Neural progenitor cell (in vitro differentiated cells): ENCODE measurements around the gene AARSD1. TPM values are rescaled to one million over a fixed set of nuclear protein-coding genes. Genes with fewer than 3 reads are reported as not detected.
A peak's percentile ranks its signal among the peaks of the same experiment; 100 is the strongest.

Source experiments
- DNase-seq: peaks from one replicate; pipeline ENCODE4 v3.0.0-alpha.2; 2016; ENCODE audit warnings: low spot score
- H2AFZ ChIP-seq: fragments of 200-600 bp; sonication (generic); replicated peaks from 2 replicates; pipeline ENCODE4 v1.6.1; 2016; ENCODE audit warnings: antibody characterized with exemption
- H3F3A ChIP-seq: fragments of 200-600 bp; sonication (generic); 2 replicates; pipeline ENCODE4 v1.6.1; 2016; ENCODE audit warnings: antibody characterized with exemption, low read depth
- H3K27ac ChIP-seq: fragments of 200-600 bp; sonication (generic); 2 replicates; pipeline ENCODE4 v1.5.1; 2016; ENCODE audit warnings: mild to moderate bottlenecking
- H3K27me3 ChIP-seq: fragments of 200-600 bp; sonication (generic); 2 replicates; pipeline ENCODE4 v1.6.1; 2016; ENCODE audit warnings: mild to moderate bottlenecking, moderate library complexity
- H3K36me3 ChIP-seq: fragments of 200-600 bp; sonication (generic); 2 replicates; pipeline ENCODE4 v1.5.1; 2016
- H3K4me1 ChIP-seq: fragments of 200-600 bp; sonication (generic); 2 replicates; pipeline ENCODE4 v1.6.1; 2016; ENCODE audit warnings: mixed run types
- H3K4me2 ChIP-seq: fragments of 200-600 bp; sonication (generic); 2 replicates; pipeline ENCODE4 v1.6.1; 2016
- H3K4me3 ChIP-seq: fragments of 200-600 bp; sonication (generic); 2 replicates; pipeline ENCODE4 v1.5.1; 2016
- H3K79me2 ChIP-seq: fragments of 200-600 bp; sonication (generic); 2 replicates; pipeline ENCODE4 v1.6.1; 2016; ENCODE audit warnings: low read depth
- H3K9ac ChIP-seq: fragments of 200-600 bp; sonication (generic); 2 replicates; pipeline ENCODE4 v1.6.1; 2016
- H3K9me3 ChIP-seq: fragments of 200-600 bp; sonication (generic); 2 replicates; pipeline ENCODE4 v1.5.1; 2016; ENCODE audit warnings: low read depth
- H4K20me1 ChIP-seq: fragments of 200-600 bp; sonication (generic); 2 replicates; pipeline ENCODE4 v1.6.1; 2016; ENCODE audit warnings: low read depth
- H3K27ac Mint-ChIP-seq: 3 replicates; pipeline ENCODE4 v1.8.0; 2021; ENCODE audit warnings: mixed read lengths
- H3K27me3 Mint-ChIP-seq: 2 replicates; pipeline ENCODE4 v1.8.0; 2022; ENCODE audit warnings: low read depth, mild to moderate bottlenecking, inconsistent platforms, moderate library complexity, mixed read lengths; ENCODE audit not compliant: insufficient read depth
- H3K36me3 Mint-ChIP-seq: 3 replicates; pipeline ENCODE4 v1.8.0; 2021; ENCODE audit warnings: mixed read lengths
- H3K4me1 Mint-ChIP-seq: 3 replicates; pipeline ENCODE4 v1.8.0; 2021; ENCODE audit warnings: mixed read lengths
- H3K4me3 Mint-ChIP-seq: 3 replicates; pipeline ENCODE4 v1.8.0; 2021; ENCODE audit warnings: mild to moderate bottlenecking, moderate library complexity, mixed read lengths
- H3K9me3 Mint-ChIP-seq: 3 replicates; pipeline ENCODE4 v1.8.0; 2020; ENCODE audit warnings: mixed read lengths
- CTCF ChIP-seq: fragments of 200-600 bp; sonication (generic); IDR thresholded peaks from 2 replicates; pipeline ENCODE4 v1.5.1; 2017; ENCODE audit warnings: antibody characterized with exemption, mild to moderate bottlenecking
- EZH2 ChIP-seq: fragments of 200-600 bp; sonication (generic); IDR thresholded peaks from 2 replicates; pipeline ENCODE4 v1.6.1; 2017; ENCODE audit warnings: antibody characterized with exemption, mild to moderate bottlenecking, moderate library complexity
- EZH2phosphoT487 ChIP-seq: fragments of 200-600 bp; sonication (generic); IDR thresholded peaks from 2 replicates; pipeline ENCODE4 v1.6.1; 2017; ENCODE audit warnings: antibody characterized with exemption
- total RNA-seq: library from RNA; depleted of rRNA; stranded (reverse); fragments of >200 nt; gene quantifications from 2 replicates; pipeline ENCODE4 v1.2.3, GENCODE V29; 2015; ENCODE audit warnings: low replicate concordance

The AARSD1 gene
- total RNA-seq, 1 donor from 2014 or later: 23.7 TPM

DNA sequence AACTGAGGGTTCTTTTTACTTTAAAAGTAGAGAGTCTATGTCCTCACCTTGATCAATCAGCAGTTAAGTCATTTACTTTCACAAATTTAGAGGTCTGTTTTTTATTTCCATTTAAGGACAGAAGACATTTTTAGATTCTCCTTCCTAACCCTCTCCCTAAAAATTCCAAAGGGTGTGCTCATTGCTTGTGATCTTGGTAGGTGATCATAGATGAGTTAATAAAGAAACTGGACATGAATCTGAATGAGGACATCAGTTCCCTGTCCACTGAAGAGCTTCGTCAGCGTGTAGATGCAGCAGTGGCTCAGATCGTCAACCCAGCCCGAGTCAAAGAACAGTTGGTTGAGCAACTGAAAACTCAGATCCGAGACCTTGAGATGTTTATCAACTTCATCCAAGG lies 24.9 kb upstream of the AARSD1 start:
- H3K27me3 Mint-ChIP-seq: no peaks in the 10 kb centered on the region

DNA sequence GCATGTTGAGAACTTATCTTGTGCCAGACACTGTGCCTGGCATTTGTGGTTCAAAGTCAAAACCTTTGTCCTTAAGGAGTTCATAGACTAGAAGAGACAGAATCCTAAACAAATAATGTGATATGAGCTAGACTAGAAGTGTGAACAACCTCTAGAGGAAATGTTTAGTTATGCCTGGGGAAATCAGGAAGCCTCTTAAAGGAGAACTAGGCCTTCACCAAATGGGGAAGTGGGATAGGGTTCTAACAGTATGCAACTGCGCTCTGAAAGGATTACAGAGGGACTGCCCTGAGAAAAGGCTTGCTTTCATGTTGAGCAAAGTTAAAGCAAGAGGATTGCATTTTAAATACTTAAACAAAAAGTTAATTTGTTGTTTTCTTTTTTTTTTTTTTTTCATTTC lies 21.0 kb upstream of the AARSD1 start:
- Mint-ChIP-seq H3K4me3 (no peak overlapping the region), H3K9me3 (no peaks in the 10 kb centered on the region), H3K36me3 (peaks cover 32% of the 10 kb centered on the region), H3K27me3 (peaks cover 4% of the 10 kb centered on the region), H3K27ac (no peak overlapping the region), H3K4me1 (peaks cover 14% of the 10 kb centered on the region)
- Histone ChIP-seq H3K36me3 (no peaks in the 10 kb centered on the region), H3K4me3 (no peak overlapping the region), H3K9ac (no peak overlapping the region), H3K4me2 (no peak overlapping the region), H2AFZ (no peak overlapping the region), H3K27ac (no peak overlapping the region), H3K4me1 (peaks cover 5% of the 10 kb centered on the region), H4K20me1 (peaks cover 18% of the 10 kb centered on the region), H3K79me2 (peaks cover 43% of the 10 kb centered on the region), H3F3A (peaks cover 9% of the 10 kb centered on the region), H3K27me3 (no peaks in the 10 kb centered on the region), H3K9me3 (no peaks in the 10 kb centered on the region)
- no peak for TF ChIP-seq EZH2
- no peak for TF ChIP-seq CTCF
- TF ChIP-seq EZH2phosphoT487: no peak
- no peak for DNase-seq

More for the DNA sequence above, 24.9 kb upstream of the AARSD1 start:
- TF ChIP-seq EZH2 (no peak), CTCF (no peak), EZH2phosphoT487 (no peak)
- Histone ChIP-seq H3K27me3 (no peaks in the 10 kb centered on the region), H3K4me1 (no peaks in the 10 kb centered on the region), H3K27ac (no peak overlapping the region), H3K4me2 (no peak overlapping the region), H2AFZ (no peak overlapping the region), H3K36me3 (no peaks in the 10 kb centered on the region), H3F3A (peaks cover 6% of the 10 kb centered on the region), H4K20me1 (no peaks in the 10 kb centered on the region), H3K79me2 (peaks cover 15% of the 10 kb centered on the region), H3K9ac (no peak overlapping the region), H3K4me3 (no peak overlapping the region), H3K9me3 (no peaks in the 10 kb centered on the region)
- no peaks in the 10 kb centered on the region for H3K9me3 Mint-ChIP-seq
- no peak overlapping the region for H3K4me3 Mint-ChIP-seq
- peaks cover 38% of the 10 kb centered on the region for H3K36me3 Mint-ChIP-seq
- no peak for DNase-seq
- no peak overlapping the region for H3K27ac Mint-ChIP-seq
- no peaks in the 10 kb centered on the region for H3K4me1 Mint-ChIP-seq

DNA sequence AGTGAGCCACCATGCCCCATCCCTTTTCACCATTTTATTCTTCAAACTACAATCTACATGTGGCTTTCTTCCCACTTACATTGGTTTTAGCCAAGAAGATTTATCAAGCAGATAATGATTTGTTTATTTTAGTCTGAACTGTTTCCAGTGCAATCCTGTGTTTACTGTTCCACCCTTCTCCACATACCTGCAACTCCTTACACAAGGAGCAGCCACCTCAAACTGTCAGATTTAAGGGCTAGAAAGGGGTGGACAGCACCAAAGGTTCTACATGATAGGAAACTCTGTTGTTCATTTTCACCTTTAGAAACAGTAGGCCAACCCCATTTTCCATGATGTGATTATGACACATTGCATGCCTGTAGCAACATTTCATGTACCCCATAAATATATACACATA lies 18.0 kb upstream of the AARSD1 start:
- no peak overlapping the region for H3K9ac ChIP-seq
- Mint-ChIP-seq H3K4me3 (peak overlapping the region; percentile 99), H3K27ac (no peak overlapping the region), H3K36me3 (peaks cover 18% of the 10 kb centered on the region), H3K4me1 (peaks cover 23% of the 10 kb centered on the region), H3K27me3 (peaks cover 9% of the 10 kb centered on the region), H3K9me3 (no peaks in the 10 kb centered on the region)
- H2AFZ ChIP-seq: no peak overlapping the region
- H3K4me2 ChIP-seq: peak overlapping the region; percentile 93
- peaks cover 19% of the 10 kb centered on the region for H3F3A ChIP-seq
- no peak overlapping the region for H3K4me3 ChIP-seq
- DNase-seq: no peak
- no peak for TF ChIP-seq EZH2
- no peak for TF ChIP-seq CTCF
- TF ChIP-seq EZH2phosphoT487: no peak
- H3K27me3 ChIP-seq: no peaks in the 10 kb centered on the region
- no peaks in the 10 kb centered on the region for H3K36me3 ChIP-seq
- peaks cover 18% of the 10 kb centered on the region for H4K20me1 ChIP-seq
- H3K9me3 ChIP-seq: no peaks in the 10 kb centered on the region
- peaks cover 11% of the 10 kb centered on the region for H3K4me1 ChIP-seq
- H3K79me2 ChIP-seq: peaks cover 43% of the 10 kb centered on the region
- no peak overlapping the region for H3K27ac ChIP-seq
